ENCODE measurements around the gene GPC6. TPM values are rescaled to one million over a fixed set of nuclear protein-coding genes. Genes with fewer than 3 reads are reported as not detected.

The GPC6 gene
- polyA plus RNA-seq, 1 donor (not counting 4 experiments of a cell fraction or from before 2014, with no cell fraction given): 0.42 TPM

DNA sequence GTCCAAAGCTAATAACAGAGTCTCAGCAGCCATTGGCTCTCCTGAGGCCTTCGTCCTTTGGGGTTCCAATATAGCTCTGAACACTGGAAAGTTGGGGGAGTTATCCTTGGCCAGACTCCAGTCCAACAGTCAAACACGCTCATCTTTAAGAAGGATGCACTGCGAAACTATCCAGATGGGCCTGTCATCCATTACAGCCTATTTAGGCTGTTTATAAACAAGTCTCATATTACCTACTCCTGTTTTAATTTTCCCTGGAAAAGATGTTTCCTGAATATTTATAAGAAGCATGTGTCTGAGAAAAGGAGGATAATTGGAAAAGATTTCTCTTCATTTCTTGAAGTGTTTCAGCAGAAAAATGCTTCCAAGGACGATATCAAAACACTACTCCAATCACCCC lies 1082.2 kb downstream of the GPC6 start:
- FAIRE-seq (no peak), DNase-seq (ENCODE audit: low read depth, low spot score) (no peak)
- no peak overlapping the region for H2AFZ ChIP-seq (ENCODE audit: control insufficient read depth, low read length)
- peaks cover 18% of the 10 kb centered on the region for H3K4me1 ChIP-seq (ENCODE audit: control insufficient read depth, extremely low read depth, insufficient read depth, low read length)
- H4K20me1 ChIP-seq (ENCODE audit: control insufficient read depth, extremely low read depth, insufficient read depth, low read length): no peaks in the 10 kb centered on the region
- no peaks in the 10 kb centered on the region for H3K36me3 ChIP-seq (ENCODE audit: control insufficient read depth in 2 of 2, extremely low read depth in 1 of 2, insufficient read depth in 2 of 2, low read length in 2 of 2)
- no peak overlapping the region for H3K27ac ChIP-seq (ENCODE audit: control insufficient read depth, insufficient read depth, low read length)
- no peak overlapping the region for H3K4me2 ChIP-seq (ENCODE audit: control insufficient read depth, extremely low read depth, insufficient read depth, low read depth, low read length)
- H3K9ac ChIP-seq (ENCODE audit: control insufficient read depth, extremely low read depth, insufficient read depth, low read length): no peak overlapping the region
- H3K9me3 ChIP-seq (ENCODE audit: control insufficient read depth, low read depth, low read length): no peaks in the 10 kb centered on the region
- H3K9me1 ChIP-seq (ENCODE audit: control insufficient read depth, extremely low read depth, insufficient read depth, low read length): no peaks in the 10 kb centered on the region
- TF ChIP-seq EZH2 (IDR thresholded peaks at IDR 0.05; ENCODE audit: low read length): no peak
- TF ChIP-seq CTCF (optimal IDR thresholded peaks at IDR 0.05 in 1 of 3, IDR thresholded peaks at IDR 0.05 in 1 of 3, conservative IDR thresholded peaks at IDR 0.05 in 1 of 3; ENCODE audit: extremely low read depth in 1 of 3, insufficient read depth in 2 of 3, low read length in 3 of 3): no peak
- dilution Hi-C loops (cut with MboI; ENCODE audit: extremely low pct_ligation_motif_present, low sequenced_read_pairs): no loop called here
- H3K4me3 ChIP-seq (ENCODE audit: control insufficient read depth in 2 of 3, extremely low read depth in 1 of 3, insufficient read depth in 2 of 3, low read depth in 1 of 3, low read length in 3 of 3): no peak overlapping the region
- H3K27me3 ChIP-seq (ENCODE audit: control insufficient read depth, extremely low read depth, insufficient read depth, low read length): no peaks in the 10 kb centered on the region
- no peaks in the 10 kb centered on the region for H3K79me2 ChIP-seq (ENCODE audit: control insufficient read depth, insufficient read depth, low read length)

DNA sequence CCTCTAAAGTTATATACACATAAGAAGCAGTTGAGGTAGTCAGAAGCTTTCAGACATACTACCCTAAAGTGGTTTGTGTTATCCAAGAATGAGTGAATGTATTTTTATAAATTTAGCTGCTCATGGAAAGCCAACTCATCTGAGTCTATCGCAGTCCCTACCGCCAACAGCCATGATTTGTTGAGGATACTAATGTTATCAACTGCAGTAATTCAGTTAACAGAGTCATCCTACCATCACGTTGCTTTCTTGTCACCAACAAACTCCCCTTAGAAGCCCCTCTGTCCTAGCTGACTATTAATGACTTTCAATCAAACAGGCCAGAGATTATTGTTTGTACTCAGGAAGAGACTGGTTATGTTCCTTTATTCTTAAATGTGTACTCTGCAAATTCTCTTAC lies 1083.0 kb downstream of the GPC6 start:
- TF ChIP-seq EZH2 (IDR thresholded peaks at IDR 0.05; ENCODE audit: low read length) (no peak), CTCF (optimal IDR thresholded peaks at IDR 0.05 in 1 of 3, IDR thresholded peaks at IDR 0.05 in 1 of 3, conservative IDR thresholded peaks at IDR 0.05 in 1 of 3; ENCODE audit: extremely low read depth in 1 of 3, insufficient read depth in 2 of 3, low read length in 3 of 3) (no peak)
- Histone ChIP-seq H3K9me1 (ENCODE audit: control insufficient read depth, extremely low read depth, insufficient read depth, low read length) (no peaks in the 10 kb centered on the region), H3K9me3 (ENCODE audit: control insufficient read depth, low read depth, low read length) (no peaks in the 10 kb centered on the region), H3K36me3 (ENCODE audit: control insufficient read depth in 2 of 2, extremely low read depth in 1 of 2, insufficient read depth in 2 of 2, low read length in 2 of 2) (no peaks in the 10 kb centered on the region), H3K27me3 (ENCODE audit: control insufficient read depth, extremely low read depth, insufficient read depth, low read length) (no peaks in the 10 kb centered on the region), H3K27ac (ENCODE audit: control insufficient read depth, insufficient read depth, low read length) (peak overlapping the region; percentile 56), H2AFZ (ENCODE audit: control insufficient read depth, low read length) (peak overlapping the region; percentile 44), H3K79me2 (ENCODE audit: control insufficient read depth, insufficient read depth, low read length) (no peaks in the 10 kb centered on the region), H3K9ac (ENCODE audit: control insufficient read depth, extremely low read depth, insufficient read depth, low read length) (no peak overlapping the region), H3K4me3 (ENCODE audit: control insufficient read depth in 2 of 3, extremely low read depth in 1 of 3, insufficient read depth in 2 of 3, low read depth in 1 of 3, low read length in 3 of 3) (no peak overlapping the region), H3K4me1 (ENCODE audit: control insufficient read depth, extremely low read depth, insufficient read depth, low read length) (peaks cover 18% of the 10 kb centered on the region), H3K4me2 (ENCODE audit: control insufficient read depth, extremely low read depth, insufficient read depth, low read depth, low read length) (no peak overlapping the region), H4K20me1 (ENCODE audit: control insufficient read depth, extremely low read depth, insufficient read depth, low read length) (no peaks in the 10 kb centered on the region)
- dilution Hi-C loops (cut with MboI; ENCODE audit: extremely low pct_ligation_motif_present, low sequenced_read_pairs): no loop called here
- FAIRE-seq: no peak
- DNase-seq (ENCODE audit: low read depth, low spot score): no peak

Measured in keratinocyte (primary cell).